Activated CD4-positive, alpha-beta T cell treated with anti-CD3 and anti-CD28 coated beads, Interleukin-2, amount 50 U/mL, for 1 hour (primary cell): Measurements from ENCODE around the gene KCTD19.

Experiments
- DNase-seq: peaks from one replicate; pipeline ENCODE4 v3.0.0-alpha.2; 2020

Gene KCTD19

DNA sequence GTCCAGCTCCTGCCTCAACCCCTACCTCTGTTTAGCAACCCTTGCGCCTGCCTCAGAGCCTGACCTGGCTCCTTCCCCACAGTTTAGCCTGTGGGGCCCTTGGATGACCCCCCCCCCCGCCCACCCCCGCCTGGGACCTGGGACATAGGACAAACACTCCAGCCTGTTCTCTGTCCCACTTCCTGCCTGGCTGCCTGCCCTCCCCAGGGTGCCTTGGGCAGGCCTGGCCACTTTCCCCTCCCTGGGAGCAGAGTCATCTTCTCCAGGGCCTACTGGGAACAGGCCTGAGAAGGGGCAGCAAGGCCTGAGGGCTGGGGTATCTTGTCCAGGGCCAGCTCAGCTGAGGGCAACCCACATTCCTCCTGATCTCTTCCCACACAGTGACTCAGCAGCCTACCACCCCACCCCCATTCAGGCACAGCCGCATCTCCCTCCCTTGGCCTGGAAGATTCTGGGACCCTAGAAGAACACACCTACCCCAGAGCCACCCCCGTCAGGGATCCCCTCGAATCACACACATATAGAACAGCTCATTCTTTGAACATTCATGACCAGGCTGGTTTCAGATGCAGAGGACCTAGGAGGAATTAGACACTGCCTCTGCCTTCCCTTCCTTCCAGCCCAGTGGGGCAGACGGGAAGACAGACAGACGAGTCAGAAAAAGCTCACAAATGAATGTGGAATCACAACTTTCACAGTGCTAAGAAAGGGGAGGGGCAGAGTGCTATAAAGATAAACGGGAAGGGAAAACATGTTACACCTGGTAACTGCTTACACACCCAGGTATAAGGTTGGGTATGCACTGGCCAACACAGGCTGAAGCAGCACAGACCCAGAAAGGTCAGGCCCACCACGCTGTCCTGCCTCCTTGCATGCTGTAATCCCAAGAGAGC, 85.3 kb downstream of the KCTD19 start:
- DNase-seq = no peak

DNA sequence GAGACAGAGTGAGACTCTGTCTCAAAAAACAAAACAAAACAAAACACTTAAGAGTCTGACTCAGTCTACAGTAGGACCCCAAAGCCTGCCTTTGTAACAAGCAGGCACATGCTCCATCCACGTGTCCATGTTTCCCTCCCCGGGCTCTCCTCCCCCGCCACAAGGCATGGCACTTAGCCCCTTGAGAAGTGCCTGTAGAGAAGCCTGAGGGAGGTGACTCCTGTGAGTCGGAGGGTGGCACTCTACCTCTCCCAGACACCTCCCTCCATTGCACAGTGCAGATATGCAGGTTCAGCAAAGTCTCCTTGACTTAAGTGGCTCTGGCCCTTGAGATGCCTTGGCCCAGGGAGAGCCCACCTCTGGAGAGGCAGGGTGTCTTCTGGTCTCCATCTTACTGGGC, 86.0 kb downstream of the KCTD19 start:
- no peak for DNase-seq
